ENCODE data around the gene SOX21. TPM values are rescaled to one million over a fixed set of nuclear protein-coding genes. Genes with fewer than 3 reads are reported as not detected.

SOX21 gene
- total RNA-seq, 1 donor from 2014 or later: not detected

- DNase-seq (ENCODE audit: low spot score) (no peak), ATAC-seq (no peak)
- intact Hi-C loops (cut with DNase I): no loop called here
Measured at GRCh38 chr13:94696171-94696570, 16.2 kb downstream of the SOX21 start.

- ATAC-seq: no peak
- intact Hi-C loops (cut with DNase I): no loop called here
- DNase-seq (ENCODE audit: low spot score): no peak
Measured at GRCh38 chr13:94692030-94692429, 20.3 kb downstream of the SOX21 start.

GRCh38 chr13:94683409-94683808 is 28.9 kb downstream of the SOX21 start:
- ATAC-seq: no peak
- intact Hi-C loops (cut with DNase I): no loop called here
- no peak for DNase-seq (ENCODE audit: low spot score)

GRCh38 chr13:94682229-94682628 is 30.1 kb downstream of the SOX21 start:
- no peak for DNase-seq (ENCODE audit: low spot score)
- ATAC-seq: no peak
- intact Hi-C loops (cut with DNase I): no loop called here

- ATAC-seq (no peak), DNase-seq (ENCODE audit: low spot score) (no peak)
- intact Hi-C loops (cut with DNase I): no loop called here
Measured at GRCh38 chr13:94679614-94680013, 32.7 kb downstream of the SOX21 start.

- DNase-seq (ENCODE audit: low spot score): no peak
Measured at GRCh38 chr13:94678845-94679244, 33.5 kb downstream of the SOX21 start.

GRCh38 chr13:94677799-94678198 is 34.5 kb downstream of the SOX21 start:
- ATAC-seq (no peak), DNase-seq (ENCODE audit: low spot score) (no peak)
- intact Hi-C loops (cut with DNase I): no loop called here

More at GRCh38 chr13:94678845-94679244, 33.5 kb downstream of the SOX21 start:
- ATAC-seq: no peak
- intact Hi-C loops (cut with DNase I): no loop called here

GRCh38 chr13:94674609-94675348 is 37.6 kb downstream of the SOX21 start:
- ATAC-seq: no peak
- intact Hi-C loops (cut with DNase I): no loop called here
- peak; percentile 60 for DNase-seq (ENCODE audit: low spot score)

GRCh38 chr13:94673851-94674250 is 38.5 kb downstream of the SOX21 start:
- no peak for ATAC-seq
- intact Hi-C loops (cut with DNase I): no loop called here
- no peak for DNase-seq (ENCODE audit: low spot score)

GRCh38 chr13:94672400-94672799 is 39.9 kb downstream of the SOX21 start:
- no peak for DNase-seq (ENCODE audit: low spot score)
- intact Hi-C loops (cut with DNase I): no loop called here
- ATAC-seq: no peak

GRCh38 chr13:94667190-94667589 is 45.2 kb downstream of the SOX21 start:
- DNase-seq (ENCODE audit: low spot score) (no peak), ATAC-seq (no peak)
- intact Hi-C loops (cut with DNase I): no loop called here

GRCh38 chr13:94666065-94666464 is 46.3 kb downstream of the SOX21 start:
- DNase-seq (ENCODE audit: low spot score): no peak
- intact Hi-C loops (cut with DNase I): no loop called here
- no peak for ATAC-seq

GRCh38 chr13:94664889-94665288 is 47.5 kb downstream of the SOX21 start:
- DNase-seq (ENCODE audit: low spot score) (no peak), ATAC-seq (no peak)
- intact Hi-C loops (cut with DNase I): no loop called here

GRCh38 chr13:94662274-94662945 is 49.9 kb downstream of the SOX21 start:
- intact Hi-C loops (cut with DNase I): no loop called here
- ATAC-seq: no peak

GRCh38 chr13:94661406-94661805 is 50.9 kb downstream of the SOX21 start:
- intact Hi-C loops (cut with DNase I): no loop called here
- no peak for DNase-seq (ENCODE audit: low spot score)
- no peak for ATAC-seq

More at GRCh38 chr13:94662274-94662945, 49.9 kb downstream of the SOX21 start:
- no peak for DNase-seq (ENCODE audit: low spot score)

GRCh38 chr13:94660695-94661326 is 51.5 kb downstream of the SOX21 start:
- intact Hi-C loops (cut with DNase I): no loop called here
- no peak for DNase-seq (ENCODE audit: low spot score)

More at GRCh38 chr13:94660695-94661326, 51.5 kb downstream of the SOX21 start:
- no peak for ATAC-seq

Measured in sciatic nerve (tissue), 2 donors.